Measurements from ENCODE around the gene FBXO17.

- TF ChIP-seq CTCF (IDR thresholded peaks at IDR 0.05) (no peak), POLR2A (IDR thresholded peaks at IDR 0.05) (no peak)
Observed at GRCh38 chr19:38985262-38985661, 9.7 kb upstream of the FBXO17 start.

Data from upper lobe of left lung (tissue), 4 donors.